PC-9 (cell line): ENCODE measurements around the gene NBEAL1. TPM values are rescaled to one million over a fixed set of nuclear protein-coding genes. Genes with fewer than 3 reads are reported as not detected.
"Not testable (repeated sequence)": the region's sequence is repeated elsewhere in the genome, so short reads cannot be mapped to it uniquely, and the experiment has no call there.

ENCODE experiments used
- BruUV-seq: library from RNA; stranded (reverse); fragments of 400-500 nt; replicated peaks from 2 replicates; lab custom pipeline; 2021; lab: Mats Ljungman, UMichigan
- CTCF ChIA-PET: fragments of 300-600 bp; sonication (Branson Sonifier 250); formaldehyde crosslinking; loops from one replicate; lab custom pipeline; 2022; ENCODE audit warnings: antibody characterized with exemption; lab: Charles Lee
- POLR2A ChIA-PET: fragments of 300-600 bp; sonication (Branson Sonifier 250); formaldehyde crosslinking; loops from one replicate; lab custom pipeline; 2022; ENCODE audit warnings: antibody characterized with exemption; ENCODE audit not compliant: unreplicated experiment; lab: Charles Lee
- DNase-seq, 2 experiments: peaks; one replicate each; pipeline versions ENCODE4 v3.0.0 to v3.0.0-alpha.2; 2015 to 2022; ENCODE audit warnings: mixed read lengths in 1 of 2
- H2AFZ ChIP-seq: fragments of 200-600 bp; sonication (generic); 2 replicates; pipeline ENCODE4 v1.8.1; 2017; ENCODE audit warnings: antibody characterized with exemption
- H3F3A ChIP-seq: fragments of 200-600 bp; sonication (generic); 2 replicates; pipeline ENCODE4 v1.8.1; 2017; ENCODE audit warnings: antibody characterized with exemption, mild to moderate bottlenecking, low read depth; ENCODE audit not compliant: insufficient read depth
- H3K27ac ChIP-seq: fragments of 200-600 bp; sonication (generic); 2 replicates; pipeline ENCODE4 v1.6.1; 2016; ENCODE audit warnings: mixed run types
- H3K27me3 ChIP-seq: fragments of 200-600 bp; sonication (generic); 2 replicates; pipeline ENCODE4 v1.6.1; 2016; ENCODE audit warnings: low read depth, mixed run types; ENCODE audit not compliant: insufficient read depth
- H3K36me3 ChIP-seq: fragments of 200-600 bp; sonication (generic); 2 replicates; pipeline ENCODE4 v1.6.1; 2016; ENCODE audit warnings: low read depth, mixed run types
- H3K4me1 ChIP-seq: fragments of 200-600 bp; sonication (generic); replicated peaks from 2 replicates; pipeline ENCODE4 v1.6.1; 2016; ENCODE audit warnings: mixed run types; ENCODE audit not compliant: insufficient read depth
- H3K4me2 ChIP-seq: fragments of 200-600 bp; sonication (generic); 2 replicates; pipeline ENCODE4 v1.6.1; 2017; ENCODE audit warnings: mixed run types
- H3K4me3 ChIP-seq: fragments of 200-600 bp; sonication (generic); 2 replicates; pipeline ENCODE4 v1.6.1; 2016; ENCODE audit warnings: mixed run types
- H3K79me2 ChIP-seq: fragments of 200-600 bp; sonication (generic); 2 replicates; pipeline ENCODE4 v1.6.1; 2017; ENCODE audit warnings: low read depth, mixed run types
- H3K9me2 ChIP-seq: fragments of 200-600 bp; sonication (generic); 2 replicates; pipeline ENCODE4 v1.8.1; 2017; ENCODE audit warnings: mild to moderate bottlenecking; ENCODE audit not compliant: insufficient read depth
- H3K9me3 ChIP-seq: fragments of 200-600 bp; sonication (generic); 2 replicates; pipeline ENCODE4 v1.8.1; 2016; ENCODE audit warnings: low read depth; ENCODE audit not compliant: insufficient read depth
- H4K20me1 ChIP-seq: fragments of 200-600 bp; sonication (generic); 2 replicates; pipeline ENCODE4 v1.8.1; 2017; ENCODE audit not compliant: insufficient read depth
- EZH2 ChIP-seq: fragments of 200-600 bp; sonication (generic); IDR thresholded peaks from 2 replicates; pipeline ENCODE4 v1.8.0; 2017; ENCODE audit warnings: antibody characterized with exemption, low read depth
- intact Hi-C: fragments of 100-400 bp; cut with micrococcal nuclease; formaldehyde crosslinking; loops from one replicate; pipeline ENCODE4 v1.10.0; 2022; ENCODE audit not compliant: unreplicated experiment
- total RNA-seq: library from RNA; stranded (reverse); gene quantifications from 2 replicates; pipeline ENCODE4 v1.2.3, GENCODE V29; 2021
- TF ChIP-seq, protein P1 (sequence below): fragments of 200-600 bp; sonication (generic); conservative IDR thresholded peaks from 2 replicates; pipeline ENCODE4 v1.6.1; 2017; ENCODE audit warnings: mixed run types, antibody characterized with exemption, mild to moderate bottlenecking, moderate library complexity

NBEAL1 gene
- total RNA-seq, 1 experiment from 2014 or later: 19.5 TPM

DNA sequence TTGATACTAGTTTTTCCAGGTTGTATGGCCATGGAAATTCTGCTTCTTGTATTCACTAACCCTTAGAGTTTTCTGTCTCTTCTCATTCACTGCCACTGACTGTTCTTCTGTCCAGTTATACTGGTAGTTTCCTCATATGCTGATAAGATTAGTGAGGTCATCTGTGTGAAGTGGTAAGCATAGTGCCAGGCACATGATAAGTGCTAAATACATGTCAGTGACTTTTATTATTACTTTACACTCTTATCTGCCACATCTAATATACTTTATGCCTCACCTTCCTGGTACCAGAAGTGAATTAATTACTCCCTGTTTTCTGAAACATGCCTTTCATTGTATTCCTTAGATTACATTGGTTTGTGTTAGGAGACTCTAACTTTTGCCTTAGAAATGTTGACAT is 91.3 kb downstream of the NBEAL1 start:
- CTCF ChIA-PET: no interaction called here
- BruUV-seq: no TSS peak
- no peak for TF ChIP-seq EZH2
- TF ChIP-seq, protein P1, sequence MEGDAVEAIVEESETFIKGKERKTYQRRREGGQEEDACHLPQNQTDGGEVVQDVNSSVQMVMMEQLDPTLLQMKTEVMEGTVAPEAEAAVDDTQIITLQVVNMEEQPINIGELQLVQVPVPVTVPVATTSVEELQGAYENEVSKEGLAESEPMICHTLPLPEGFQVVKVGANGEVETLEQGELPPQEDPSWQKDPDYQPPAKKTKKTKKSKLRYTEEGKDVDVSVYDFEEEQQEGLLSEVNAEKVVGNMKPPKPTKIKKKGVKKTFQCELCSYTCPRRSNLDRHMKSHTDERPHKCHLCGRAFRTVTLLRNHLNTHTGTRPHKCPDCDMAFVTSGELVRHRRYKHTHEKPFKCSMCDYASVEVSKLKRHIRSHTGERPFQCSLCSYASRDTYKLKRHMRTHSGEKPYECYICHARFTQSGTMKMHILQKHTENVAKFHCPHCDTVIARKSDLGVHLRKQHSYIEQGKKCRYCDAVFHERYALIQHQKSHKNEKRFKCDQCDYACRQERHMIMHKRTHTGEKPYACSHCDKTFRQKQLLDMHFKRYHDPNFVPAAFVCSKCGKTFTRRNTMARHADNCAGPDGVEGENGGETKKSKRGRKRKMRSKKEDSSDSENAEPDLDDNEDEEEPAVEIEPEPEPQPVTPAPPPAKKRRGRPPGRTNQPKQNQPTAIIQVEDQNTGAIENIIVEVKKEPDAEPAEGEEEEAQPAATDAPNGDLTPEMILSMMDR: no peak

DNA sequence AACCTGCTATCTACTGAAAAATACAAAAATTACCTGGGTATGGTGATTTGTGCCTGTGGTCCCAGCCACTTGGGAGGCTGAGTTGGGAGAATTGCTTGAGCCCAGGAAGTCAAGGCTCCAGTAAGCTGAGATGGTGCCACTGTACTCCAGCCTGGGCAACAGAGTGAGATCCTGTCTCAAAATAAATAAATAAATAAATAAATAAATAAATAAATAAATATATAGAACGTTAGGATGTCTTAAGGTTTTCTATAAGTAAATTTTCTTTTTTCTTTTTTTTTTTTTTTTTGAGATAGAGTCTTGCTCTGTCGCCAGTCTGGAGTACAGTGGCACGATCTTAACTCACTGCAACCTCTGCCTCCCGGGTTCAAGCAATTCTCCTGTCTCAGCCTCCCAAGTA is 95.8 kb downstream of the NBEAL1 start:
- H3K36me3 ChIP-seq, H3F3A ChIP-seq, BruUV-seq, H3K4me2 ChIP-seq, H3K9me2 ChIP-seq, H4K20me1 ChIP-seq, intact Hi-C loops, DNase-seq, H3K9me3 ChIP-seq, H3K4me3 ChIP-seq, H3K27ac ChIP-seq, H3K27me3 ChIP-seq, H2AFZ ChIP-seq, POLR2A ChIA-PET, H3K79me2 ChIP-seq: not testable (repeated sequence)
- peaks cover 12% of the 10 kb centered on the region; the same call in 1 of the 2 replicates for H3K4me1 ChIP-seq
- CTCF ChIA-PET: interaction anchor here (0.7 kb wide), 1 partner anchor 126 kb away, joined by 4 read pairs; no protein-coding TSS in a partner anchor

More for the DNA sequence above, 91.3 kb downstream of the NBEAL1 start:
- Histone ChIP-seq H3K27me3 (no peaks in the 10 kb centered on the region), H3K36me3 (no peaks in the 10 kb centered on the region), H3K4me3 (no peak overlapping the region), H3K4me1 (peaks cover 12% of the 10 kb centered on the region; the same call in 1 of the 2 replicates), H4K20me1 (no peaks in the 10 kb centered on the region), H3K27ac (no peak overlapping the region), H3F3A (no peaks in the 10 kb centered on the region; the same call in 1 of the 2 replicates), H2AFZ (no peak overlapping the region), H3K9me2 (no peaks in the 10 kb centered on the region), H3K79me2 (no peaks in the 10 kb centered on the region), H3K4me2 (no peak overlapping the region), H3K9me3 (no peaks in the 10 kb centered on the region)
- intact Hi-C loops: no loop called here
- POLR2A ChIA-PET: interaction anchor here (0.7 kb wide), 1 partner anchor 8 kb away, joined by 3 read pairs; no protein-coding TSS in a partner anchor
- DNase-seq: no peak

DNA sequence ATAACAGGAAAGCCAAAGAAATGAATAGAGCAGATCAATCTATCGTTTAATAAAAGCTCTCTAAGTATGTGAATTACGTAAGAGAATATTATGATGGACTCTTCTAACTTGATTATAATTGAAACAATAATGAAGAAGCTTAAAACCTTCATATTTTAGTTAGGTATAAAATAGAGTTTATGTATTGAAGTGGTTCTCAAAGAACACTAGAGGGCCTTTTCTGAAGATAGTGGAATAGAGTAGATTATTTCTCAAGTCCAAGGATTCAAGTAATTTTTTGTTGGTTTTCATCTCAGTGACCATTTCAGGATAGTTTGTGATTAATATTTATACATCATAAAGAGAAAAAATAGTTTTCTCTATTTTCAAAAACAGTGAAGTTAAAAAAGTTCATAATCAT is 97.7 kb downstream of the NBEAL1 start:
- no peak overlapping the region for H3K27ac ChIP-seq
- no peak overlapping the region for H3K4me3 ChIP-seq
- intact Hi-C loops: no loop called here

DNA sequence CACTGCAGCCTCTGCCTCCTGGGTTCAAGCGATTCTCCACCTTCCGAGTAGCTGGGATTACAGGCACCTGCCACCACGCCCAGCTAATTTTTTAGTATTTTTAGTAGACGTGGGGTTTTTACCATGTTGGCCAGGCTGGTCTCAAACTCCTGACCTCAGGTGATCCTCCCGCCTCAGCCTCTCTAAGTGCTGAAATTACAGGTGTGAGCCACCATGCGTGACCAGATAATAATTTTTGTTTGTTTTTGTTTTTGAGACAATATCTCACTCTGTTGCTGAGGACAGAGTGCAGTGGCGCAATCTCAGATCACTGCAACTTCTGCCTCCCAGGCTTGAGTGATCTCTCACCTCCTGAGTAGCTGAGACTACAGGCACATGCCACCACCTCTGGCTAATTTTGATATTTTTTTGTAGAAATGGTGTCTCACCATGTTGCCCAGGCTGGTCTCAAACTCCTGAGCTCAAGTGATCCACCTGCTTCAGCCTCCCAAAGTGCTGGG is 100.6 kb downstream of the NBEAL1 start:
- H4K20me1 ChIP-seq, H3K36me3 ChIP-seq, H3K4me1 ChIP-seq, H3K27ac ChIP-seq, CTCF ChIA-PET, H3K4me2 ChIP-seq, intact Hi-C loops, H3K79me2 ChIP-seq, BruUV-seq, H2AFZ ChIP-seq, H3K9me2 ChIP-seq, H3K9me3 ChIP-seq, H3F3A ChIP-seq, H3K27me3 ChIP-seq, H3K4me3 ChIP-seq, POLR2A ChIA-PET, DNase-seq: not testable (repeated sequence)

More for the DNA sequence above, 97.7 kb downstream of the NBEAL1 start:
- no TSS peak for BruUV-seq
- Histone ChIP-seq H3K36me3 (no peaks in the 10 kb centered on the region), H4K20me1 (no peaks in the 10 kb centered on the region), H3K27me3 (no peaks in the 10 kb centered on the region), H3K4me2 (no peak overlapping the region), H3F3A (no peaks in the 10 kb centered on the region; the same call in 1 of the 2 replicates), H3K4me1 (peaks cover 12% of the 10 kb centered on the region; the same call in 1 of the 2 replicates), H3K9me3 (no peaks in the 10 kb centered on the region), H3K79me2 (no peaks in the 10 kb centered on the region), H3K9me2 (no peaks in the 10 kb centered on the region), H2AFZ (no peak overlapping the region)
- POLR2A ChIA-PET: no interaction called here
- no peak for DNase-seq
- CTCF ChIA-PET: no interaction called here
- TF ChIP-seq, protein P1: no peak
- TF ChIP-seq EZH2: no peak
